Measurements from ENCODE around the gene DDX1.
"Not testable (repeated sequence)": the region's sequence is repeated elsewhere in the genome, so short reads cannot be mapped to it uniquely, and the experiment has no call there.

DDX1 gene

DNA sequence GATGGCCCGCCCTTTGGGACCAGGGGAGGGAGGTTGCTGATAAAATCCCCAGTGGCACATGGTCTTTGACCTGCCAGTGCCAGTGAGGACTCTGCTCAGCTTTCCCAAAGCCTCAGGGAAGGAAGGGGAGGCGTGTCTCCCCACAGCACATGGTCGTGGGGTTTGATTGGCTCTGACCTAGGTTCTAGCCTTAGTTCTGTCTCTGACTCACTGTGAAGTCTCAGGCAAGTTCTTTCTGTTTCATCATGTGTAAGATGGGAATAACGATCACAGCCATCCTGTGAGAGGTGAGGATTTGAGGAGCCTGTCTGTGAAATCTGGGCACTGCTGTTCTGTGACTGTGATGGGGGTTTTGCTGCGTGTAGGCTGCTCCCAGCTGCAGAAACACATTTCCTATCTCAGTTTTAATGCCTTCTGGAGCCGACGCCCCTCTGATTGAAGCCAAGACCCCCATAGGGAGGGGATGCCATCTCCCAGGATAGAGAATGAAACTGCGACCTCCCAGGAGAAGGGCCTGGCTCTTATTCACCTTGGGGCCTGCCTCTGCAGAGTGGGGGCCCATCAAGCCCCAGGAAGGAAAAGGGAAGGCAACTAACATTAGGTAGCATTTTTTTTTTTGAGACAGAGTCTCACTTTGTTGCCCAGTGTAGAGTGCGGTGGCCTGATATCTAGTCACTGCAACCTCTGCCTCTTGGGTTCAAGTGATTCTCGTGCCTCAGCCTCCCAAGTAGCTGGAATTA lies 84.0 kb downstream of the DDX1 start:
- DNase-seq, result no peak
- Histone ChIP-seq H3K4me3 (ENCODE audit: insufficient read depth, low read depth, low read length, poor library complexity, severe bottlenecking) (no peak overlapping the region), H3K27me3 (replicated peaks; ENCODE audit: control insufficient read depth, insufficient read depth, low read length, poor library complexity, severe bottlenecking) (no peaks in the 10 kb centered on the region), H3K4me1 (ENCODE audit: control insufficient read depth, insufficient read depth, low read length, poor library complexity, severe bottlenecking) (no peaks in the 10 kb centered on the region), H3K9me3 (ENCODE audit: control insufficient read depth, low read length) (no peaks in the 10 kb centered on the region), H3K36me3 (ENCODE audit: control insufficient read depth, insufficient read depth, low read length) (no peaks in the 10 kb centered on the region), H3K27ac (ENCODE audit: insufficient read depth, low read length, poor library complexity, severe bottlenecking) (no peak overlapping the region)

- Histone ChIP-seq H3K27me3 (replicated peaks; ENCODE audit: control insufficient read depth, insufficient read depth, low read length, poor library complexity, severe bottlenecking) (no peaks in the 10 kb centered on the region), H3K27ac (ENCODE audit: insufficient read depth, low read length, poor library complexity, severe bottlenecking) (no peak overlapping the region), H3K4me3 (ENCODE audit: insufficient read depth, low read depth, low read length, poor library complexity, severe bottlenecking) (no peak overlapping the region), H3K4me1 (ENCODE audit: control insufficient read depth, insufficient read depth, low read length, poor library complexity, severe bottlenecking) (no peaks in the 10 kb centered on the region), H3K9me3 (ENCODE audit: control insufficient read depth, low read length) (no peaks in the 10 kb centered on the region), H3K36me3 (ENCODE audit: control insufficient read depth, insufficient read depth, low read length) (no peaks in the 10 kb centered on the region)
- no peak for DNase-seq
Measured at GRCh38 chr2:15677141-15677843, 85.6 kb downstream of the DDX1 start.

DNA sequence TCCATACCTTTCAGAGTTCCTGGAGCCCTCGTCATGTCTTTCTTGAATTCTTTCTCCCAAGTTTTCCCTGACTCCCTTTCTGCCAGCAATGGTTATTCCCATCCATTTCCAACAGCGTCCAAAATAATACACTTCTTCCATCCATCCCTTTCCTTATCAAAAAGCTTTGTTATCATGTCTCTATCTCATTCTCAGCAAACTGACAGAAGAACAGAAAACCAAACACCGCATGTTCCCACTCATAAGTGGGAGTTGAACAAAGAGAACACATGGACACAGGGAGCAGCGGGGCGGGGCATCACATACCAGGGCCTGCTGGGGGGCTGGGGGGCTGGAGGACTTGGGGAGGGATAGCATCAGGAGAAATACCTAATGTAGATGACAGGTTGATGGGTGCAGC lies 86.7 kb downstream of the DDX1 start:
- no peak for DNase-seq
- no peak overlapping the region for H3K4me3 ChIP-seq (ENCODE audit: insufficient read depth, low read depth, low read length, poor library complexity, severe bottlenecking)
- H3K4me1 ChIP-seq (ENCODE audit: control insufficient read depth, insufficient read depth, low read length, poor library complexity, severe bottlenecking), result no peaks in the 10 kb centered on the region
- no peaks in the 10 kb centered on the region for H3K9me3 ChIP-seq (ENCODE audit: control insufficient read depth, low read length)
- no peaks in the 10 kb centered on the region for H3K36me3 ChIP-seq (ENCODE audit: control insufficient read depth, insufficient read depth, low read length)
- no peaks in the 10 kb centered on the region for H3K27me3 ChIP-seq (replicated peaks; ENCODE audit: control insufficient read depth, insufficient read depth, low read length, poor library complexity, severe bottlenecking)
- no peak overlapping the region for H3K27ac ChIP-seq (ENCODE audit: insufficient read depth, low read length, poor library complexity, severe bottlenecking)

DNA sequence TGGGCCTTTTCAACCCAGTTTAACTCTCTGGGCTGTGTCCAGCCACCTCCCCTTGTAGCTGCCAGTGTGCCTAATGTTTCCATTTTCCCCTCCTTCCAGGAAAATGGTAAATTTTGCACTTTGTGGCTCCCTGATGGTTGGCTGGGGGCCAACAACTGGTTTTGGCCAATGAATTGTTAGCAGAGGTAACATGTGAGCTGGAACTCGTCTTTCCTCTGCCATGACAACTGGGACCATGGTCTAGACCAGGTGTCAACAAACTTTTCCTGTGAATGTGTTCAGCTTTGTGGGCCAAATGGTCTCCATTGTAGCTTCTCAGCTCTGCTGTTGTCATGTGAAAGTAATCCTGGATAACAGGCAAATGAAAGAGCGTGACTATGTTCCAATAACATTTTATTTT lies 87.2 kb downstream of the DDX1 start:
- no peak for DNase-seq
- Histone ChIP-seq H3K9me3 (ENCODE audit: control insufficient read depth, low read length) (no peaks in the 10 kb centered on the region), H3K27ac (ENCODE audit: insufficient read depth, low read length, poor library complexity, severe bottlenecking) (no peak overlapping the region), H3K36me3 (ENCODE audit: control insufficient read depth, insufficient read depth, low read length) (no peaks in the 10 kb centered on the region), H3K4me3 (ENCODE audit: insufficient read depth, low read depth, low read length, poor library complexity, severe bottlenecking) (no peak overlapping the region), H3K27me3 (replicated peaks; ENCODE audit: control insufficient read depth, insufficient read depth, low read length, poor library complexity, severe bottlenecking) (no peaks in the 10 kb centered on the region), H3K4me1 (ENCODE audit: control insufficient read depth, insufficient read depth, low read length, poor library complexity, severe bottlenecking) (no peaks in the 10 kb centered on the region)

DNA sequence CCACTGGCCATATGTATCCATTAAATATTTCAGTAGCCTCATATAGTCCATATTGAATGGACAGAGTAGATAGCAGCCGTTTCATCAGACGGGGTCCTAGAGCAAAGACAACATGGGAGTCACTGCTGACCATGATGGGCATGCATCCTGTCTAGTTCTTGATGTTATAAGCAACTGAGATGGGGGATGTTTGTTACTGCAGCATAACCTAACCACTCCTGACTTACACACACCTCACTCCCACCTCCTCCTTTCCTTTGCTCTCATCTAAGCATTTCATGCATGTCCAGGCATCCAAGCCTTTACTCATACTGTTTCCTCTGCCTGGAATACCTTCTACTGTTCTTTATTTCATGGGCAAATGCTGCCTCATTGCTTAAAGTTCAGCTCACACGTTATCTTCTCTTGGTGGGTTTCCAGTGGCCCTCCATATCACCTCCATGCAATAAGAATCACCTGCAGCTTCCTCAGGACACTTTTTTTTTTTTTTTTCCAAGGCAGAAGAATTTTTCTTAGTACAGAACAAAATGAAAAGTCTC lies 87.8 kb downstream of the DDX1 start:
- no peak for DNase-seq
- no peaks in the 10 kb centered on the region for H3K36me3 ChIP-seq (ENCODE audit: control insufficient read depth, insufficient read depth, low read length)

GRCh38 chr2:15680132-15680531 lies 88.5 kb downstream of the DDX1 start:
- DNase-seq; H3K9me3 ChIP-seq (ENCODE audit: control insufficient read depth, low read length); H3K36me3 ChIP-seq (ENCODE audit: control insufficient read depth, insufficient read depth, low read length); H3K4me3 ChIP-seq (ENCODE audit: insufficient read depth, low read depth, low read length, poor library complexity, severe bottlenecking); H3K4me1 ChIP-seq (ENCODE audit: control insufficient read depth, insufficient read depth, low read length, poor library complexity, severe bottlenecking); H3K27me3 ChIP-seq (replicated peaks; ENCODE audit: control insufficient read depth, insufficient read depth, low read length, poor library complexity, severe bottlenecking); H3K27ac ChIP-seq (ENCODE audit: insufficient read depth, low read length, poor library complexity, severe bottlenecking): not testable (repeated sequence)

More for the DNA sequence above, 87.8 kb downstream of the DDX1 start:
- H3K27me3 ChIP-seq (replicated peaks; ENCODE audit: control insufficient read depth, insufficient read depth, low read length, poor library complexity, severe bottlenecking), result no peaks in the 10 kb centered on the region
- H3K27ac ChIP-seq (ENCODE audit: insufficient read depth, low read length, poor library complexity, severe bottlenecking), result no peak overlapping the region
- no peaks in the 10 kb centered on the region for H3K4me1 ChIP-seq (ENCODE audit: control insufficient read depth, insufficient read depth, low read length, poor library complexity, severe bottlenecking)
- H3K9me3 ChIP-seq (ENCODE audit: control insufficient read depth, low read length), result no peaks in the 10 kb centered on the region
- H3K4me3 ChIP-seq (ENCODE audit: insufficient read depth, low read depth, low read length, poor library complexity, severe bottlenecking), result no peak overlapping the region

Measured in effector memory CD4-positive, alpha-beta T cell (primary cell).